Panc1 (cell line): ENCODE measurements around the gene THAP8. TPM values are rescaled to one million over a fixed set of nuclear protein-coding genes. Genes with fewer than 3 reads are reported as not detected.

Source experiments
- ATAC-seq: fragments of 200-7000 bp; cut with Tn5 transposase; 2 replicates; pipeline ENCODE4 v1.9.1; 2020; ENCODE audit warnings: mild to moderate bottlenecking, moderate library complexity
- BruUV-seq: library from RNA; stranded (reverse); fragments of 400-500 nt; replicated peaks from 2 replicates; lab custom pipeline; 2021; lab: Mats Ljungman, UMichigan
- CTCF ChIA-PET: fragments of 300-600 bp; sonication (Branson Sonifier 250); formaldehyde crosslinking; loops from one replicate; lab custom pipeline; 2022; ENCODE audit warnings: antibody characterized with exemption; lab: Charles Lee
- POLR2A ChIA-PET: fragments of 300-600 bp; sonication (Branson Sonifier 250); formaldehyde crosslinking; loops from one replicate; lab custom pipeline; 2022; ENCODE audit warnings: antibody characterized with exemption; lab: Charles Lee
- DNase-seq: peaks from one replicate; pipeline ENCODE4 v3.0.0-alpha.2; 2010; ENCODE audit warnings: low read depth, low spot score
- H3K27ac ChIP-seq: 2 replicates; pipeline ENCODE4 v1.5.1; 2011; ENCODE audit warnings: mild to moderate bottlenecking, low read length, inconsistent platforms
- H3K27me3 ChIP-seq: fragments of 200-500 bp; sonication (Bioruptor generic); 2 replicates; pipeline ENCODE4 v1.6.0; 2014; ENCODE audit warnings: low read length, inconsistent platforms; ENCODE audit not compliant: control insufficient read depth, insufficient read depth
- H3K36me3 ChIP-seq: fragments of 200-500 bp; sonication (Bioruptor generic); 2 replicates; pipeline ENCODE4 v1.5.1; 2014; ENCODE audit warnings: inconsistent platforms, mild to moderate bottlenecking, low read length, moderate library complexity; ENCODE audit not compliant: control insufficient read depth, insufficient read depth
- H3K4me1 ChIP-seq: 2 replicates; pipeline ENCODE4 v1.5.1; 2011; ENCODE audit warnings: inconsistent platforms, mild to moderate bottlenecking, low read length, moderate library complexity; ENCODE audit not compliant: control insufficient read depth, insufficient read depth
- H3K4me3 ChIP-seq, 2 experiments: 2 replicates each; pipeline ENCODE4 v1.5.1; 2011 to 2012; ENCODE audit warnings: low read depth in 2 of 2, low read length in 2 of 2, mild to moderate bottlenecking in 2 of 2, inconsistent platforms in 1 of 2, moderate library complexity in 1 of 2
- H3K9me3 ChIP-seq: fragments of 200-500 bp; sonication (Bioruptor generic); 2 replicates; pipeline ENCODE4 v1.5.1; 2014; ENCODE audit warnings: low read depth, mild to moderate bottlenecking, inconsistent platforms, low read length, moderate library complexity; ENCODE audit not compliant: control insufficient read depth, insufficient read depth
- POLR2AphosphoS5 ChIP-seq: IDR thresholded peaks from 2 replicates; pipeline ENCODE4 v1.6.1; 2012; ENCODE audit warnings: mild to moderate bottlenecking, low read depth, low read length, moderate library complexity
- REST ChIP-seq, 2 experiments: IDR thresholded peaks; 2 replicates each; pipeline ENCODE4 v1.6.1; 2011 to 2012; ENCODE audit warnings: low read depth in 2 of 2, control low read depth in 1 of 2, low read length in 1 of 2, mild to moderate bottlenecking in 1 of 2, moderate library complexity in 1 of 2; ENCODE audit not compliant: insufficient read depth in 1 of 2
- SIN3A ChIP-seq: IDR thresholded peaks from 2 replicates; pipeline ENCODE4 v1.6.1; 2012; ENCODE audit warnings: low read depth, mild to moderate bottlenecking, low read length, moderate library complexity, borderline replicate concordance; ENCODE audit not compliant: insufficient read depth
- TCF7L2 ChIP-seq: IDR thresholded peaks from 2 replicates; pipeline ENCODE4 v1.6.1; 2011; ENCODE audit warnings: mild to moderate bottlenecking, low read depth, low read length, inconsistent platforms
- in situ Hi-C: cut with HindIII; loops from 2 replicates; pipeline ENCODE4 v1.10.0; 2016; ENCODE audit warnings: low sequenced_read_pairs, low pct_unique_long_range_greater_than_20kb
- intact Hi-C: fragments of 100-400 bp; cut with micrococcal nuclease; formaldehyde crosslinking; loops from one replicate; pipeline ENCODE4 v1.10.0; 2022; ENCODE audit not compliant: unreplicated experiment
- total RNA-seq: library from RNA; stranded (reverse); gene quantifications from one replicate; pipeline ENCODE4 v1.2.1, GENCODE V29; 2021; ENCODE audit not compliant: unreplicated experiment
- TF ChIP-seq, protein P1 (sequence below): fragments of 450-650 bp; IDR thresholded peaks from 2 replicates; pipeline ENCODE4 v1.5.1; 2017; ENCODE audit warnings: mild to moderate bottlenecking

THAP8 gene
- total RNA-seq, 1 experiment from 2014 or later: 9.6 TPM

DNA sequence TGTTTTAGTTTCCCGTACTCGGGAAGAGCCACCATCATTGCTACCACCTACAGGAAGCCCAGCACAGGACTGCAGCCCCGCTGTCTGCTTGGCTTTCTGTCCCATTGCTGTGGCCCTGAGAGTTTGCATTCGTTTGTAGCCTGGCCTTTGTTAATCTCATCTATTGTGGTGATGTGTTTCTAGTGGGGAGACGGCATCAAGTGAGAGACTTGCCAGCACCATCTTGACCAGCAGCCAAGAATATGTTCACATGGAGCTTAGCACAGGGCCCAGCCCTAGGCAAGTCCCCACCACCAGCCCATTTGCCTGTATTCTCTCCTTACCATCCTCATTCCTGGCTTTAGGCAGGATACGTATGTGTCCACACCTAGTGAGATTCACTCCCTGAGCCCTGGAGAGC, 39.6 kb upstream of the THAP8 start:
- POLR2A ChIA-PET: no interaction called here
- no peaks in the 10 kb centered on the region for H3K4me1 ChIP-seq
- no peak for TF ChIP-seq SIN3A
- TF ChIP-seq, protein P1, sequence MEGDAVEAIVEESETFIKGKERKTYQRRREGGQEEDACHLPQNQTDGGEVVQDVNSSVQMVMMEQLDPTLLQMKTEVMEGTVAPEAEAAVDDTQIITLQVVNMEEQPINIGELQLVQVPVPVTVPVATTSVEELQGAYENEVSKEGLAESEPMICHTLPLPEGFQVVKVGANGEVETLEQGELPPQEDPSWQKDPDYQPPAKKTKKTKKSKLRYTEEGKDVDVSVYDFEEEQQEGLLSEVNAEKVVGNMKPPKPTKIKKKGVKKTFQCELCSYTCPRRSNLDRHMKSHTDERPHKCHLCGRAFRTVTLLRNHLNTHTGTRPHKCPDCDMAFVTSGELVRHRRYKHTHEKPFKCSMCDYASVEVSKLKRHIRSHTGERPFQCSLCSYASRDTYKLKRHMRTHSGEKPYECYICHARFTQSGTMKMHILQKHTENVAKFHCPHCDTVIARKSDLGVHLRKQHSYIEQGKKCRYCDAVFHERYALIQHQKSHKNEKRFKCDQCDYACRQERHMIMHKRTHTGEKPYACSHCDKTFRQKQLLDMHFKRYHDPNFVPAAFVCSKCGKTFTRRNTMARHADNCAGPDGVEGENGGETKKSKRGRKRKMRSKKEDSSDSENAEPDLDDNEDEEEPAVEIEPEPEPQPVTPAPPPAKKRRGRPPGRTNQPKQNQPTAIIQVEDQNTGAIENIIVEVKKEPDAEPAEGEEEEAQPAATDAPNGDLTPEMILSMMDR: no peak
- TF ChIP-seq POLR2AphosphoS5: no peak
- TF ChIP-seq REST (IDR thresholded peaks at IDR 0.05; ENCODE audit: insufficient read depth in 1 of 2, low read depth in 2 of 2, low read length in 1 of 2): no peak
- no peak for TF ChIP-seq TCF7L2

DNA sequence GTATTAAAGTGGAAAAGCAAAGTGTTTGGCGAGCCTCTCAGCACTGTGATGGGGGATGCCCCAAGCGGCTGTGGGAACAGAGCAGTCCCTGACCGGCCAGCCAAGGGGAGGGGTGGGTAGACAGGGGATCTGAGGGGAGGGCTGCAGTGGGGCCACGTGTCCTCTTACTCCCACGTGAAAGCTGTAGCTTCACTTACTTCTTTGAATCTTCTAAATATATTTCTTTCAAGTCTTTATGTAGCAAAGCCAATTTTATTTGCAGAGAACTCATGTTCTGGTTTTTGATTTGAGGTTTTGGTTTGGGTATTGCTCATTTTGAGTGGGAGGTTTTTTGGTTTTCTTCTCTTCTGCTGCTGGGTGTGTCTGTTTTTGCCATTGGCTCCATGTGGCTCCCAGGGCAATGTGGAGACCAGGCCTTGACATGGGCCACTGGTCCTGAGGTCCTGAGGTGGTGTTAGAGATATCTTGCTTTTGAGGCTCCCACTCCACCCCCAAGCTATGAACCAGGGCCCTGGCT, 39.1 kb upstream of the THAP8 start:
- TF ChIP-seq, protein P1: no peak
- TF ChIP-seq POLR2AphosphoS5 (no peak), SIN3A (no peak), TCF7L2 (no peak), REST (IDR thresholded peaks at IDR 0.05; ENCODE audit: insufficient read depth in 1 of 2, low read depth in 2 of 2, low read length in 1 of 2) (no peak)
- ATAC-seq: no peak
- Histone ChIP-seq H3K9me3 (no peaks in the 10 kb centered on the region), H3K36me3 (peaks cover 23% of the 10 kb centered on the region), H3K27me3 (no peaks in the 10 kb centered on the region), H3K4me1 (no peaks in the 10 kb centered on the region), H3K4me3 (no peak overlapping the region), H3K27ac (no peak overlapping the region)
- BruUV-seq: no TSS peak
- POLR2A ChIA-PET: no interaction called here
- CTCF ChIA-PET: no interaction called here
- intact Hi-C loops (no loop called here), in situ Hi-C loops (no loop called here)
- no peak for DNase-seq

More for the DNA sequence above, 39.6 kb upstream of the THAP8 start:
- H3K9me3 ChIP-seq: no peaks in the 10 kb centered on the region
- H3K36me3 ChIP-seq: peaks cover 23% of the 10 kb centered on the region
- BruUV-seq: no TSS peak
- intact Hi-C loops (no loop called here), in situ Hi-C loops (no loop called here)
- H3K4me3 ChIP-seq: no peak overlapping the region
- no peak overlapping the region for H3K27ac ChIP-seq
- no peaks in the 10 kb centered on the region for H3K27me3 ChIP-seq
- CTCF ChIA-PET: no interaction called here
- DNase-seq (no peak), ATAC-seq (no peak)
